Motor neuron (in vitro differentiated cells): Measurements from ENCODE around the gene GDA. TPM values are rescaled to one million over a fixed set of nuclear protein-coding genes. Genes with fewer than 3 reads are reported as not detected.
"Not testable (repeated sequence)": the region's sequence is repeated elsewhere in the genome, so short reads cannot be mapped to it uniquely, and the experiment has no call there.

Experiments used
- ATAC-seq, 8 experiments: fragments of 200-7000 bp; cut with Tn5 transposase; replicated peaks in 6 of 8; 2 replicates each; pipeline ENCODE4 v1.8.0; 2021; ENCODE audit warnings: mild to moderate bottlenecking in 8 of 8, moderate library complexity in 8 of 8
- H3K27ac ChIP-seq, 2 donors: fragments of 250-450 bp; sonication (Bioruptor Pico); 2 replicates each; pipeline ENCODE4 v1.9.0; 2021; ENCODE audit warnings: antibody characterized with exemption in 2 of 2, mild to moderate bottlenecking in 2 of 2, moderate library complexity in 1 of 2
- H3K4me1 ChIP-seq, 2 donors: fragments of 250-450 bp; sonication (Bioruptor Pico); replicated peaks in 1 of 2; 2 replicates each; pipeline ENCODE4 v1.6.1; 2021; ENCODE audit warnings: antibody characterized with exemption in 2 of 2, mild to moderate bottlenecking in 2 of 2, moderate library complexity in 1 of 2
- H3K4me3 ChIP-seq, 5 donors: fragments of 250-450 bp; sonication (Bioruptor Pico); 2 replicates each; pipeline ENCODE4 v1.9.0; 2021; ENCODE audit warnings: antibody characterized with exemption in 5 of 5, mild to moderate bottlenecking in 5 of 5, moderate library complexity in 4 of 5
- WGBS, 10 experiments: fragments of 450-650 bp; shearing (Covaris generic); methylation state at CpG; one replicate each; pipeline ENCODE4 v1.0.0; 2022; 5-methylcytosine and 5-hydroxymethylcytosine counted together
- in situ Hi-C, 9 experiments: fragments of 400-800 bp; cut with MboI; loops; one replicate each; pipeline ENCODE4 v1.15.0; 2021; ENCODE audit warnings: low sequenced_read_pairs in 9 of 9, low pct_unique_long_range_greater_than_20kb in 2 of 9; ENCODE audit not compliant: unreplicated experiment in 9 of 9
- total RNA-seq, 8 experiments: library from RNA; unstranded; fragments of 300-600 nt; gene quantifications; 2 replicates each; pipeline versions ENCODE4 v1.2.3 to v1.2.4, GENCODE V29; 2022

GDA gene
- total RNA-seq, 8 experiments from 2014 or later, result 0.08 to 10.9 (median 0.14) TPM

- in situ Hi-C loops, result no loop called here
- no peak for ATAC-seq
- Histone ChIP-seq H3K27ac (no peak overlapping the region), H3K4me3 (no peak overlapping the region), H3K4me1 (no peaks in the 10 kb centered on the region)
- WGBS, 10 experiments, result 4 to 100% (median 75%) methylated on average over 2 to 3 of the region's 3 CpGs; no CpG with 5 or more reads in 2 of the 10 experiments
Measured at GRCh38 chr9:72232778-72233177, 83.5 kb downstream of the GDA start.

- in situ Hi-C loops, result no loop called here
- 19 to 100% (median 54%) methylated on average over 1 to 3 of the region's 3 CpGs; no CpG with 5 or more reads in 3 of the 10 experiments for WGBS, 10 experiments
- H3K4me1 ChIP-seq, result peaks cover 0 to 5% of the 10 kb centered on the region in 2 donors
- peak in 5 of 8 experiments; percentile 22 to 88 (median 66) for ATAC-seq
- no peak overlapping the region for H3K27ac ChIP-seq
- no peak overlapping the region for H3K4me3 ChIP-seq
Measured at GRCh38 chr9:72247549-72247948, 98.3 kb downstream of the GDA start.

- Histone ChIP-seq H3K27ac (no peak overlapping the region), H3K4me3 (no peak overlapping the region), H3K4me1 (peaks cover 0 to 5% of the 10 kb centered on the region in 2 donors)
- in situ Hi-C loops, result loop anchor here in 2 of 9 experiments (10.0 to 25.0 kb wide), 2 partner anchors 207 to 214 kb away; no protein-coding TSS in a partner anchor
- 57 to 100% (median 67%) methylated on average over 1 of the region's 1 CpG; no CpG with 5 or more reads in 7 of the 10 experiments for WGBS, 10 experiments
- no peak for ATAC-seq
Measured at GRCh38 chr9:72251589-72251988, 102.3 kb downstream of the GDA start.

GRCh38 chr9:72254901-72255545, 105.8 kb downstream of the GDA start:
- in situ Hi-C loops, result loop anchor here in 2 of 9 experiments (10.0 to 25.0 kb wide), 2 partner anchors 210 to 218 kb away; no protein-coding TSS in a partner anchor
- no peak overlapping the region for H3K27ac ChIP-seq
- 0 to 100% (median 76%) methylated on average over 1 to 3 of the region's 3 CpGs; no CpG with 5 or more reads in 1 of the 10 experiments for WGBS, 10 experiments
- ATAC-seq, result peak in 5 of 8 experiments; percentile 52 to 96 (median 95)
- H3K4me3 ChIP-seq, result no peak overlapping the region
- H3K4me1 ChIP-seq, result no peaks in the 10 kb centered on the region

DNA sequence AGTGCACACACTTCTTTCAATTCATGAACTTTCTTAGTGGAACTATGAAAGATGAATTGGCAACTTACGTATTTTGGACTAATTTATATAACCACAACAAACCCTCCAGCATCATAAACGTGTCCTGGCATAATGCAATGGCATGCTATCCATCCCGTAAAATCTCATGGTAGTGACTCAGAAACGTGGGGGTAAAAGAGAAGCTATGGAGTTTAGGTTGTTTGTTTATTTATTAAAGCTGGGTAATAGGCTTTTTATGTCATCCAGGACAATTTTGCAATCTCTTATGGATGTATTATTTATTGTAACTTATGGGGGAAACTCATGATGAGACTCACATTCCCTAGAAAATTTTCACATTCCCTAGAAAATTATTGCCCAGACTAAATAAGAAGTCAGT, 106.3 kb downstream of the GDA start:
- no peak overlapping the region for H3K4me3 ChIP-seq
- ATAC-seq, result no peak
- in situ Hi-C loops, result loop anchor here in 2 of 9 experiments (10.0 to 25.0 kb wide), 2 partner anchors 211 to 218 kb away; no protein-coding TSS in a partner anchor
- H3K27ac ChIP-seq, result no peak overlapping the region
- WGBS, 10 experiments, result 40 to 100% (median 72%) methylated on average over 1 to 4 of the region's 4 CpGs; no CpG with 5 or more reads in 1 of the 10 experiments
- no peaks in the 10 kb centered on the region for H3K4me1 ChIP-seq

- WGBS, 10 experiments, result 63 to 88% (median 71%) methylated on average over 1 to 5 of the region's 6 CpGs; no CpG with 5 or more reads in 5 of the 10 experiments
- no peak overlapping the region for H3K4me3 ChIP-seq
- no peak for ATAC-seq
- in situ Hi-C loops, result loop anchor here in 2 of 9 experiments (10.0 to 25.0 kb wide), 2 partner anchors 212 to 220 kb away; no protein-coding TSS in a partner anchor
- H3K4me1 ChIP-seq, result no peaks in the 10 kb centered on the region
- no peak overlapping the region for H3K27ac ChIP-seq
Measured at GRCh38 chr9:72256931-72257330, 107.7 kb downstream of the GDA start.

- Histone ChIP-seq H3K27ac (no peak overlapping the region), H3K4me1 (no peaks in the 10 kb centered on the region), H3K4me3 (no peak overlapping the region)
- WGBS, 10 experiments, result 10 to 100% (median 85%) methylated on average over 1 to 2 of the region's 3 CpGs; no CpG with 5 or more reads in 4 of the 10 experiments
- ATAC-seq, result no peak
- in situ Hi-C loops, result loop anchor here in 2 of 9 experiments (10.0 to 25.0 kb wide), 2 partner anchors 213 to 221 kb away; no protein-coding TSS in a partner anchor
Measured at GRCh38 chr9:72257814-72258213, 108.6 kb downstream of the GDA start.

DNA sequence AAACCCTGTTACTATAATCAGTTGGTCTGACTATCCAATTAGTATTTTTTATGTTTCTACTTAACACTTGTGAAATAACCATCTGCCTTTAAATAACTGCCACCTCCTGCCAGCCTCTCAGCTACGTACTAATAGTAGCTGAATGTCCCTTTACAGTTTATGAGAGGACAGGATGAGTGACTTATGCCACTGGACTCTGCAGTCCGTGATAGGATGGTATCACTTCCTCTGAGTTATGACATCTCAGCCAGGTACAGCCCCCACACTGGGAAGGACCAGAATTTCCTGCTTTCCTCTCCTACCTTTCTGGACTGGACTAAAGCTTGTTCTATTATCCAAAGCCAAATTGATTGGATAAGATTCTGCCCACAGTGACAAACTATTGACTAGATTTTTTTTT, 112.8 kb downstream of the GDA start:
- Histone ChIP-seq H3K27ac (no peak overlapping the region), H3K4me1 (no peaks in the 10 kb centered on the region), H3K4me3 (no peak overlapping the region)
- in situ Hi-C loops, result loop anchor here in 1 of 9 experiments (25.0 kb wide), 1 partner anchor 225 kb away; no protein-coding TSS in a partner anchor
- WGBS, 10 experiments, result 0 to 92% (median 69%) methylated on average over 1 to 2 of the region's 2 CpGs; no CpG with 5 or more reads in 1 of the 10 experiments
- no peak for ATAC-seq

- no peak for ATAC-seq
- Histone ChIP-seq H3K4me3 (no peak overlapping the region), H3K27ac (no peak overlapping the region), H3K4me1 (no peaks in the 10 kb centered on the region)
- 25 to 100% (median 100%) methylated on average over 1 of the region's 1 CpG; no CpG with 5 or more reads in 3 of the 10 experiments for WGBS, 10 experiments
- in situ Hi-C loops, result loop anchor here in 1 of 9 experiments (25.0 kb wide), 1 partner anchor 226 kb away; no protein-coding TSS in a partner anchor
Measured at GRCh38 chr9:72263572-72263971, 114.3 kb downstream of the GDA start.

DNA sequence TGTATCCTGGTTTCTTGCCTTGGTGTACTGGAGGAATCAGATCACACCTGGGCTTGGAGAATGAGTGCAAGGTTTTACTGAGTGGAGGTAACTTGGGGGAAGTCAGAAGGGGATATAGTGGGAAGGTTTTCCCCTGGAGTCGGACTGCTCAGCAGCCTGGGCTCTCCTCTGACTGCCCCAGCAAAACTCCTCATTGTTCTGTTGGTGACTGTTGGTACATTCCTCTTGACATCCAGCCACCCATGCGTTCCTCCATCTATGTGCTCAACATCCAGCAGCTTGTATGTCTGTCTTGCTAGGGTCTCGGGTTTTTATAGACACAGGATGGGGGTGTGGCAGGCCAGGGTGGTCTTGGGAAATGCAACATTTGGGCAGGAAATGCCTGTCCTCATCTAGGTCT, 119.7 kb downstream of the GDA start:
- in situ Hi-C loops, result loop anchor here in 1 of 9 experiments (25.0 kb wide), 1 partner anchor 232 kb away; no protein-coding TSS in a partner anchor
- H3K4me1 ChIP-seq, result no peaks in the 10 kb centered on the region
- H3K4me3 ChIP-seq, result no peak overlapping the region
- WGBS, 10 experiments, result 53 to 100% (median 79%) methylated on average over 1 to 3 of the region's 3 CpGs; no CpG with 5 or more reads in 6 of the 10 experiments
- no peak overlapping the region for H3K27ac ChIP-seq
- ATAC-seq, result no peak

- not testable (repeated sequence) for H3K4me3 ChIP-seq, H3K4me1 ChIP-seq, H3K27ac ChIP-seq, ATAC-seq
- in situ Hi-C loops, result loop anchor here in 4 of 9 experiments (5.0 to 25.0 kb wide), 3 partner anchors 68 to 236 kb away; no protein-coding TSS in a partner anchor
- WGBS, 10 experiments, result 75 to 100% (median 89%) methylated on average over 2 to 3 of the region's 3 CpGs; no CpG with 5 or more reads in 5 of the 10 experiments
Measured at GRCh38 chr9:72270359-72270758, 121.1 kb downstream of the GDA start.

DNA sequence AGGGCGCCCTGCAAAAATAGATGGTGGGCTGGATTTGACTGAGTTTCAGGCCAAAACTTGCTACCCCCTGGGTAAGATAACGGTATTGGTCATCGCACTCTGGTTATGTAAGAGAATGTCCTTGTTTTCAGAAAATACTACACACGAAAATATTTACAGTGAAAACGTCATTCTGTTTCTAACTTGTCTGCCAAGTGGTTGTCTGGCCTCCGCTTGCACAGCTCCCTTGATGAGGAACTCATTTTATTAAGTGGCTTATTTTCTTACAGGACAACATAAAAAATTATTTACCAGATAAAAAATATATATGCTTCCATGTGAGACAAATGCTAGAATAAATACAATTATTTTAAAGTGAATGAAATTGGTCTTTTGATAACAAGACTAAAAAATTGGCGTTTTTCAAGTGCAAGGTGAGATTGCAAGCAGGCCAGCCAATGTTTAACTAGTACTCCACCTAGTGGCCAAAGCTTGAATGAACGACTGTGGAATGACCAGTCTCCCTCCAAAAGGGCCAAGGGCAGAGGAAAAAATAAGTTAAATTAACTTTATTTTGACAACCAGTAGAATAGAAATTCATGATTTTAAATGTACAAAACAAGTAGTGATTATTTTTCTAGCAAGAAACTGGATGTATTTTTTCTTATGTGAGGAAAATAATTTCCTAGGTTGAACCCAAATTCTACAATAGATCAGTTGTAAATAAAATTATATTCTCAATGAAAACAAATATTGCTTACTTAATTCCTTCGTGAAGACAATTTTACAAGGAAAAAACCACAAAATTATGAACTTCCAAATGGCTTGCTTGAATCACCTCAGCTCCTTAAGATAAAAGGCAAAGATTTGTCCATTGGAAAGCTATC, 122.6 kb downstream of the GDA start:
- 15 to 57% (median 39%) methylated on average over 3 to 8 of the region's 9 CpGs for WGBS, 10 experiments
- ATAC-seq, result peak in 5 of 8 experiments; percentile 37 to 78 (median 57)
- Histone ChIP-seq H3K4me3 (no peak overlapping the region), H3K4me1 (peaks cover 0 to 3% of the 10 kb centered on the region in 2 donors), H3K27ac (no peak overlapping the region)
- in situ Hi-C loops, result loop anchor here in 4 of 9 experiments (5.0 to 25.0 kb wide), 3 partner anchors 70 to 237 kb away; no protein-coding TSS in a partner anchor
